Ammon's horn (tissue), 1 donor: ENCODE results near the gene KDM4E.
"Not testable (repeated sequence)": the region's sequence is repeated elsewhere in the genome, so short reads cannot be mapped to it uniquely, and the experiment has no call there.

Experiments used
- DNase-seq: peaks from one replicate; pipeline ENCODE4 v3.0.0-alpha.2; 2016; ENCODE audit warnings: low spot score

KDM4E gene

GRCh38 chr11:95024958-95025357 is at the start of gene KDM4E:
KDM4E (plus strand) TSS chr11:95025258; CDS start chr11:95025558, 300 bp downstream.
- no peak for DNase-seq

GRCh38 chr11:94975599-94975998 is 49.5 kb upstream of the KDM4E start:
- DNase-seq = no peak

DNA sequence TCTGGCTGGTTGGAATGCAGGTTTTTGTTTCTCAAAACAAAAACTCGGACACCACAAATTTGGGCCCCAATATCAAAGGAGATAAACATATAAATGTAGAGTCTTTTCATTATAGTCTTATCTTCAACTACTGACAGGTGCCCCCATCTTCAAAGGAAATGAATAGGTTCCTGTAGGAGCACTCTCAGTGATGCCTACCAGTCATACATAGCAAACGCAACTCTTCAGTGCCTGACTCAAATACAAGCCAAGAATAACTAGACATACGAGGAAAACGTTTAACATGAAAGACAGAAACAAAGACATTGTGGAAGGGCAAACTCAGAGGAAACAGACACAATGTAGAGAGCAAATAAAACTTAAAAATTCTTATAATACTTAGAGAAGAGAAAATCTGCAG is 37.7 kb upstream of the KDM4E start:
- DNase-seq = no peak

- DNase-seq = no peak
Measured at GRCh38 chr11:94988748-94989147, 36.3 kb upstream of the KDM4E start.

DNA sequence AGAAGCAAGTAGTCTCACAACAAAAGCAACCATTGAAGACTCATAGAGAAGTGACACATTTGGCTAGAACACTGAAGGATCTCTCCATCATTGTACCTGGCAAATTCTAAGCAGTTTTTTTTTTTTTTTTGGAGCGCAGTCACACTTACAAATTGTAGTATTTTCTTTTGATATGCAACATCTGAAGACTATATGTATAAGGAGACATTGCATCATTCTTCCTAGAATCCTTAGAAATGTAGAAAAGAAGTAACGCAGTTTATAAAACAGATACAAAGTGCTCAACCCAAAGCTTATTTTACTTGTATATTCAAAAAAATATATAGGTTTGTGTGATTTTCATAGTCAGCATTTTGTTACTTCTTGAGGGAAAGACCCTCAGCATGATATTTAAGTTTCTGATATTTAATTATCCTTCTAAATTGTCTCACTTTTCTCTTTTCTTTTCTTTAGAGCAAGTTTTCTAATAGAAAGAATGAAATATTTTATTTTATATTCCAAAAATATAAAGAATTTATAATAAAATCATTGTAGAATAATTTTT is 31.6 kb upstream of the KDM4E start:
- no peak for DNase-seq

GRCh38 chr11:94997437-94997836 is 27.6 kb upstream of the KDM4E start:
- DNase-seq = no peak

DNA sequence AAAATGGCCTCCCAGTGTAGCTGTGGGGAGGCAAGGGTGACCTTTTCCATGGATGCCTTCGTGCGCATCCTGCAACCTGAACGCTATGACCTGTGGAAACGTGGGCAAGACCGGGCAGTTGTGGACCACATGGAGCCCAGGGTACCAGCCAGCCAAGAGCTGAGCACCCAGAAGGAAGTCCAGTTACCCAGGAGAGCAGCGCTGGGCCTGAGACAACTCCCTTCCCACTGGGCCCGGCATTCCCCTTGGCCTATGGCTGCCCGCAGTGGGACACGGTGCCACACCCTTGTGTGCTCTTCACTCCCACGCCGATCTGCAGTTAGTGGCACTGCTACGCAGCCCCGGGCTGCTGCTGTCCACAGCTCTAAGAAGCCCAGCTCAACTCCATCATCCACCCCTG is 26.8 kb upstream of the KDM4E start:
- no peak for DNase-seq

GRCh38 chr11:95003716-95004115 is 21.3 kb upstream of the KDM4E start:
- DNase-seq = no peak

DNA sequence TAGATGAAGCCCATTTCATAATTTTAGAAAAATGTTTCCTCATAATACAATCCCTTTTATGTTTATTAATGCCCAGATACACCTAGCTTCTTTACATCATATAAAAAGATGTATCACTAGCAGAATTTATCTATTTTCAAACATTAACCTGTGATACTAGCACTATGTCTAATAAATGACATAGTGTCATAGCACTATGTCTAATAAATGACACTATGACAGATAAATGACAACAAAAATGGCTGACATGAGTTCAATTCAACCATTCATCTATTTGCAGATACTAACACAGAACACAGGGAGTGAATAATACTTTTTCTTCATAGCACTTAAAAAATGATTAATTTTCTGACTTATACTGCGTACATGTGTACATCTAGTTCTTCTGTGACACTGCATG is 19.4 kb upstream of the KDM4E start:
- no peak for DNase-seq

- DNase-seq = no peak
Measured at GRCh38 chr11:95011376-95011775, 13.7 kb upstream of the KDM4E start.

- DNase-seq = no peak
Measured at GRCh38 chr11:95014184-95014821, 10.8 kb upstream of the KDM4E start.

DNA sequence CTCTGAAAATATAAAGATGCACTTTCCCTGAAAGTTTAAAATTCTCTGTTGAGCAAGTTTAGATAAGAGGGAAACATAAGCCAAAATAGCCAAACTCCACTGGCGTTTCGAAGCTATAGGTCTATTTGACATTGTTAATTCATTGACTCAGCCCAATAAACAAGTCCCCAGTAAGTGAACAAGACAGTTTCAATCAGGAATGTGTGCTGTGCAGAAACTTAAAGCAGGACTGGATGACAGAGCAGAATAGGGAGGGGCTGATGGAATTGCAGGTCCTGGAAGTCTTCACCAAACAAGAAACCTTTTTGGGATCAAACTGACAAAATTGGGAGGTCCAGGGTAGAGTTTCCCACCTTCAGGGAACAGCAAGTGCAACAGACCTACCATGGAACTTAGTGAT is 8.9 kb upstream of the KDM4E start:
- DNase-seq = no peak

GRCh38 chr11:95021468-95021867 is 3.6 kb upstream of the KDM4E start:
- DNase-seq = not testable (repeated sequence)

DNA sequence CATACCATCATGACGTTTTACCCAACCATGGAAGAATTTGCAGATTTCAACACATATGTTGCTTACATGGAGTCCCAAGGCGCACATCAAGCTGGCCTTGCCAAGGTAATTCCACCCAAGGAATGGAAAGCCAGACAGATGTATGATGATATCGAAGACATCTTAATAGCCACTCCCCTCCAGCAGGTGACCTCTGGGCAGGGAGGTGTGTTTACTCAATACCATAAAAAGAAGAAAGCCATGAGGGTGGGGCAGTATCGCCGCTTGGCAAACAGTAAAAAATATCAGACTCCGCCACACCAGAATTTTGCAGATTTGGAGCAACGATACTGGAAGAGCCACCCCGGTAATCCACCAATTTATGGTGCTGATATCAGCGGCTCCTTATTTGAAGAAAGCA is 536 bp downstream of the KDM4E start:
- DNase-seq = not testable (repeated sequence)

DNA sequence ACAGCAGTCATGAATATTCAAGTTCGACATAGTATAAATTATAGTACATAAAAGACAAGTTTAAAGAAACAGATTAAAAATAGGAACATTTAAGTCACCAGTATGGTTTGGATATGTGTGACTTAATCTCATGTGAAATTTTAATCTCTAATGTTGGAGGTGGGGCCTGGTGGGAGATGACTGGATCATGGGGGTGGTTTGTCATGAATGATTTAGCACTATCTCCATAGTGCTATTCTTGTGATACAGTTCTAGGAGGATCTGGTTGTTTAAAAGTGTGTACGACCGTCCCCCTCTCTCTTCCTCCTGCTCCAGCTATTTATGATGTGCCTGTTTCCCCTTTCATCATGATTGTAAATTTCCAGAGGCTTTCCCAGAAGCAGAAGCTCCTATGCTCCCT is 3.3 kb downstream of the KDM4E start:
- no peak for DNase-seq

DNA sequence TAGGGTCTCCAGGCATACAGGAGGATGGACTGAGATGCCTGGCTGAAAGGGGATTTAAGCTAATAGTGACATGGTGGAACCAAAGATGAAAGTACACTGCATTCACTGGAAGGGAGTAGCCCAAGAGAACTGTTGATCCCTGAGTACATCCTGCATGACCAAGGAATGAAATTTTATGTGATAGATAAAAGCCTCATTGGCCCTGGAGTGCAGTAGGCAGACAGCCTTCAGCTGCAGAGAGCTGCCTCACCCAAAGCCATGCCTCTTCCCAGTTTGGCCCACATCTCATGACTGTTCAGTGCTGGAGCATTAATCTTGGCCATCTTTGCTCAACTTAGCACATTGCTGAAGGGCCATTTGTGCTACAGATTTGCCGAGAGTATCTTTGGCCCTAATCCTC is 8.0 kb downstream of the KDM4E start:
- no peak for DNase-seq

DNA sequence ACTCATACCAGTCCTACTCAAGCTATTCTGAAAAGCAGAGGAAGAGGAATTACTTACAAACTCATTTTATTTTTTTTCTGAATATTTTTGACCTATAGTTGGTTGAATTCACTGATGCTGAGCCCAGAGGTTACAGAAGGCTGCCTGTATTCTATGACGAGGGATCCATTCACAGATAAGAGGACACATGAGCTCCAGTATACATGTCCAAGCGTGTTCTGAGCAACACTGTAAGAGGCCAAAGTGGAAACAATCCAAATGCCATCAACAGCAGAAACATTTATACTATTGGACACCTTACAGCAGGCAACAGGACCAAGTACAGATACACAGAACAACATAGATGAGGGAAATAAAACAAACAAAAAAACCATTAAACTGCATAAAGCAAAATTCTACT is 10.3 kb downstream of the KDM4E start:
- DNase-seq = no peak

DNA sequence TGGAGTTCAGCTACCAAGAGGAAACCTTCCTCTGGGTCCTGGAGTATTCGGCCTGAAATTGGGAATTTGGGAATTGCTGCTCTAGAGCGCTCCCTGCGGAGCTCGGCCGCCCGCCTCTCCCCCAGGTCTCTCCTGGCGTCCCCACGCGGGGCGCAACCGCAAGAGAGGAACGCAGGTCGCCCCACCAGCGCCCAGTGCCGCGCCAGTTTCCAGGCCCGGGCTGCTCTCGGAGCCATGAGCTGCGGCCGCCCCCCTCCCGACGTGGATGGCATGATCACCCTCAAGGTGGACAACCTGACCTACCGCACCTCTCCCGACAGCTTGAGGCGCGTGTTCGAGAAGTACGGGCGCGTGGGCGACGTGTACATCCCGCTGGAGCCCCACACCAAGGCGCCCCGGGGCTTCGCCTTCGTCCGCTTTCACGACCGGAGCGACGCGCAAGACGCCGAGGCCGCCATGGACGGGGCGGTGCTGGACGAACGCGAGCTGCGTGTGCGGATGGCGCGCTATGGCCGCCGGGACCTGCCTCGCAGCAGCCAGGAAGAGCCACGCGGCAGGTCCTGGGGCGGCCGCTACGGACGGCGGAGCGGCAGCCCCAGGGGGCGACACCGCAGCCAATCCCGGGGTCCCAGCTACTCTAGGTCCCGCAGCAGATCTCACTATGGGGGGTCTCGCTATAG is 12.4 kb downstream of the KDM4E start:
- not testable (repeated sequence) for DNase-seq

- no peak for DNase-seq
Measured at GRCh38 chr11:95042239-95042638, 17.2 kb downstream of the KDM4E start.

DNA sequence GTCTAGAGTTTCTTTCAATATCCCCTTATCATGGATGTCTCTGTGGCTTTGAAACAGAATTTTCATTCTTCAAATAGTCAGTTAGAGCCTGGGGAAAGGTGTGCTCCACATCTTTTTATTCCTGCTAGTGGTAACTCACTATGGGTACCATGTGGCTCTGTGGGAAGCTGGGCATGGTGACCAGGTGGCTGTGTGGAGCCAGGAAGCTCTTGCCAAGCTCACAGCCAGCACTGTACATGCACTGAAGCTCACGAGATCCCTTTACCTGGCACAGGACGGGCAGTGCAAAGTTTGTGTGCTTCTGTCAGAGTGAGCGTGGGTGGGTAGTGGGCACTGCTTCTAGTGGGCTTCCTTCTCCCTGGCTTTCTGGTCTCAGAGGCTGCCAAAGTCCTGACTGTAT is 17.8 kb downstream of the KDM4E start:
- no peak for DNase-seq

- DNase-seq = no peak
Measured at GRCh38 chr11:95044010-95044409, 19.0 kb downstream of the KDM4E start.

GRCh38 chr11:95045812-95046211 is 20.8 kb downstream of the KDM4E start:
- DNase-seq = no peak

- not testable (repeated sequence) for DNase-seq
Measured at GRCh38 chr11:95049122-95049521, 24.1 kb downstream of the KDM4E start, which contains the start of gene KDM4F. KDM4F (plus strand) TSS chr11:95049422.
